GM21576 (cell line): ENCODE results near the gene TARM1.
"Not testable (repeated sequence)": the region's sequence is repeated elsewhere in the genome, so short reads cannot be mapped to it uniquely, and the experiment has no call there.

ENCODE experiments used
- ATAC-seq: cut with Tn5 transposase; IDR thresholded peaks from one replicate; pipeline ENCODE4 v1.9.1; 2021; ENCODE audit warnings: mild to moderate bottlenecking, moderate library complexity; ENCODE audit not compliant: unreplicated experiment

The TARM1 gene

DNA sequence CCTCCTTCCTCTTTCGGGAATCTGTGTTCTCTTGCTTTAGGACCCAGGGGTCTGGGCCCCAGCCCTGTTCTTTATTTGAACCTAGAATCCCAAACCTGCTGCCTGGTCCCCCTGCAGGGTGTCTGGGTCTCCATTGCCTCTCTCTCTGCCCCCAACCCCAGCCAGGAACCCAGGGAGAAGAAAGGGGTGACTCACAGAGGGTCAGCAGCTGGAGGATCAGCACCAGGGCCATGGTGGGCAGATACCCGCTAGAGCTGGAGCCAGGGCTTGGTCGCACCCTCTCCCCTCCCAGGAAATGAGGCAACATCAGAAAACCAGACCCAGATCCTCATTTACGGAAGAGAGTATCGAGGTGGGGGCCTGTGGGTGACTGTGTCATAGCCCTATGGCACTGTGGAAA lies 19.4 kb upstream of the TARM1 start, which contains the start of gene OSCAR:
TSS of gene OSCAR (minus strand) at position 243 of the 400 bp plus-strand sequence. CDS start at position 232, 11 bp downstream.
- no peak for ATAC-seq

DNA sequence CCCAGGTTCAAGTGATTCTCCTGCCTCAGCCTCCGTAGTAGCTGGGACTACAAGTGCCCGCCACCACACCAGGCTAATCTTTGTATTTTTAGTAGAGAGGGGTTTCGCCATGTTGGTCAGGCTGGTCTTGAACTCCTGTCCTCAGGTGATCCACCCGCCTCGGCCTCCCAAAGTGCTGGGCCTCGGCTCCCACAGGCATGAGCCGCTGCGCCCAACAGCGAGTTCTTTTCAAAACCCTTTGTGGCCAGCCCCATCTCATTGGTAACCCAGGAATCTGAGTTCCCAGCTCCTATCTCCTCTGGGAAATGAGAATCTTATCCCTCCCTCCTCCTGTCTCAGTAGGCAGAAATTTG lies 18.7 kb upstream of the TARM1 start:
- not testable (repeated sequence) for ATAC-seq

GRCh38 chr19:54099190-54099902 lies 18.2 kb upstream of the TARM1 start:
- no peak for ATAC-seq

GRCh38 chr19:54096617-54097106 lies 15.5 kb upstream of the TARM1 start:
- ATAC-seq, result no peak

- ATAC-seq, result not testable (repeated sequence)
Measured at GRCh38 chr19:54095859-54096616, 14.9 kb upstream of the TARM1 start.

DNA sequence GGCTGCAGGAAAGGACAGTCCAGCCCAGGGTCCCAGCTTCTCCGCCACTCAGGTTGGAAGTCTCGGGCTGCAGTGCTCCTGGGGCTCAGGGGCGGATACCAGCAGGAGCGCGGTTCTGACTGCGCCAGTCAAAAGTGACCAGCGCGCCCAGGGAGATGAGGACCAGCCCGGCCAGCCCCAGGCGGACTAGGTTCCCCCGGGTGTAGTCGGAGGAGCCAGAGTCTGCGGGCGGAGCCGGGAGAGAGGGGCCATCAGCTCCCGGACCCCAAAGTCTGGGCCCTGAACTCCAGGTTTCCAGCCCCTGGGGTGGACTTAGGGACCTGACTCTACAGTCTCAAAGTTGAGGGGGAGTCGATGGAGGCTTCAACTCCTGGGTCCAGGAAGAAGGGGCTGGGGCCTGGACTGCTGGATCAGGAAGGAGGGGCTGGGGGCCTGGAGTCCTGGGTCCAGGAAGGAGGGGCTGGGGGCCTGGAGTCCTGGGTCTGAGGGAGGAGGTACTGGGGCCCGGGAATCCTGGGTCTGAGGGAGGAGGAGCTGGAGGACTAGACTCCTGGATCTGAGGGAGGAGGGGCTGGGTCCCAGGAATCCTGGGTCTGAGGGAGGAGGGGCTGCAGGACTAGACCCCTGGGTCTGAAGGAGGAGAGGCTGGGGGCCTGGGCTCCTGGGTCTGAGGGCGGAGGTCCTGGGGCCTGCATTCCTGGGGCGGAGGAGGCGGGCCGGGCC lies 14.1 kb upstream of the TARM1 start:
- no peak for ATAC-seq

- no peak for ATAC-seq
Measured at GRCh38 chr19:54094426-54095000, 13.3 kb upstream of the TARM1 start.

DNA sequence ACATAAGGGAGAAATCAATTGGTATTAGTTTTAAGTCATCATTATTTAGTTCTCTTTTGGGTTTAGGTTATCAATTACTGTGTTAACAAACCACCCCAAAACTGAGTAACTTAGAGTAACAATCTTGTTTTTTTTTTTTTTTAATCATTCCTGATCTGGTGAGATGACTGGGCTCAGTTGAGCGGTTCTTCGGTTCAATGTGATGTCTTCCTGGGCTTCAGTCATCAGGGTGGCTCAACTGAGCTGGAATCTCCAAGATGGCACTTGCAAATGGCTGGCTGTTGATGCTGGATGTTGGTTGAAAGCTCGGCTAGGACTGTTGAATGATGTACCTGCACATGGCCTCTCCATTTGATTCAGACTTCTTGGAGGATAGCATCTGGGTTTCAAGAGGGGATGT lies 3.2 kb upstream of the TARM1 start:
- no peak for ATAC-seq

- ATAC-seq, result no peak
Measured at GRCh38 chr19:54077334-54077733, 3.8 kb downstream of the TARM1 start.

GRCh38 chr19:54074851-54075250 lies 6.3 kb downstream of the TARM1 start:
- no peak for ATAC-seq

- ATAC-seq, result no peak
Measured at GRCh38 chr19:54073829-54074228, 7.3 kb downstream of the TARM1 start.

- ATAC-seq, result no peak
Measured at GRCh38 chr19:54069470-54069869, 11.7 kb downstream of the TARM1 start.

- no peak for ATAC-seq
Measured at GRCh38 chr19:54063350-54064116, 17.6 kb downstream of the TARM1 start, which contains the start of gene VSTM1. Gene VSTM1, minus strand, starts transcription at chr19:54063897. Its CDS starts 120 bp downstream, at chr19:54063777.

- no peak for ATAC-seq
Measured at GRCh38 chr19:54062643-54063042, 18.5 kb downstream of the TARM1 start.

DNA sequence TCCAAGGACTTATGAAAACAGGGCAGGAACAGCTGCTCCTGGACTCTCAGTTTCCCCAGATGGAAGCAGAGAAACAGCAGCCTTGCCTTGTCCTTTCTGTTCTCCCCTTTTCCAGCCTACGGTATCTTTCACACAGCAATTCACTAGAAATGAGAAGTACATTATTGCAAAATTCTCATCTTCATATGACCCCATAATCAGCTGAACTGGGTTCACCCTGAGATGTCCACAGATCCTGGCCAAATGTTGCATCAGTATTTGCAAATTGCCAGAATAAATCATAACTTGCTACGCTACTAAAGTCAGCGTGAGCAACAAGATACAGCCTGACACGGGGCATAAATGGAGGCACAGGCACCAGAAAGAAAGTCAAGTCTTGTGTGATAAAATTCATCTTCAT lies 33.5 kb downstream of the TARM1 start:
- no peak for ATAC-seq

DNA sequence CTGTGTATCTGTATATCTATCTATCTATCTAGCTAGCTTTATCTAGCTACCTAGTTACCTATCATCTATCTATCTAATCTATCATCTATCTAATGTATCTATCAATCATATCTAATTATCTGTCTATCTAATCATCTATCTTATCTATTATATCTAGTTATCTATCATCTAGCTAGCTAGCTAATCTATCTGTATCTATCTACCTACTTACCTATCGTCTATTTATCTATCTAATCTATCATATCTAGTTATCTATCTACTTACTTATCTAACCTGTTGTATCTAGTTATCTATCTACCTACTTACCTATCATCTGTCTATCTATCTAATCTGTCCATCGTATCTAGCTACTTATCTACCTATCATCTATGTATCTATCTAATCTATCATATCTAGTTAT lies 35.4 kb downstream of the TARM1 start:
- ATAC-seq, result no peak

DNA sequence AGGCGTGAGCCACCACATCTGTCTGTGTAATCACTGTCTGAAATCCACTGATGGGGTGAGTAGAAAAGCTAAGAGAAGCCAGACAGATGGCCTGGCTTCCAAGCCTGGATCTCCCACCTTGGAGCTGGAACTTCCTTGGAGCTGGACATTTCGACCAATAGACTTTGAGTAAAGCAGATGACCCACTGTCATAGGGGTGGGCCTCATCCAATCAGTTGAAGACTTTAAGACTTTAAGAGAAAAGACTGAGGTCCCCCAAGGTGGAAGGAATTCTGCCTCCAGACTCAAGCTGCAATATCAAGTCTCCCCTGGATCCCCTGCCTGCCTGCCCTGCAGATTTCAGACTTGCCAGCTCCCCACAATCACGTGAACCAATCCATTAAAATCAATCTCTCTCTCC lies 38.2 kb downstream of the TARM1 start:
- ATAC-seq, result no peak

DNA sequence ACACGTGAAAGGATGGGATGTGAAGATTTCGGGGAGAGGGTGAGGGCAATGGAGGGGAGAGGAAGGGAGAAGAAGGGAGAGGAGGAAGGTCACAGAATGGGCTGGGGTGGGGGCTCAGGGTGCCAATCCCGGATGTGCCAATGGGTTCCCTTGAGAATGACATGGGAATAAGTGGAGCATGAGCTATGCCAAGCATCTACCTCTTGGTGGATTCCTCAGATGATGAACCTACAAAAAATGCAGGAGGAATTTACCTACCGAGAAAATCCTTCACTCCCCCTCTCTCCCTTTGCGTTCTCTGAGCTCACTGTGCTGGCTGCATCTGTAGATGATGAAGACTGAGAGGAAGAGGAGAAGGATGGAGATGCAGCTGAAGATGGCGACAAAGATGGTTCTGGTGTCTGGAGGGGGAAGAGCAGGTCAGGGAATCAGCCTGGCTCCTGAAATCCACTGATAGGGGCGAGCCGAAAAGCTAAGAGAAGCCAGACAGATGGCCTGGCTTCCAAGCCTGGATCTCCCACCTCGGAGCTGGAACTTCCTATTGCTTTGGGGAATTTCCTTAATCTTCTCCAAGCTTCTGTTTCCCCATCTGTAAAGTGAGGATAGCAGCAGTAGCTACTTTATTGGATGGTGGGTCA lies 39.1 kb downstream of the TARM1 start:
- no peak for ATAC-seq

DNA sequence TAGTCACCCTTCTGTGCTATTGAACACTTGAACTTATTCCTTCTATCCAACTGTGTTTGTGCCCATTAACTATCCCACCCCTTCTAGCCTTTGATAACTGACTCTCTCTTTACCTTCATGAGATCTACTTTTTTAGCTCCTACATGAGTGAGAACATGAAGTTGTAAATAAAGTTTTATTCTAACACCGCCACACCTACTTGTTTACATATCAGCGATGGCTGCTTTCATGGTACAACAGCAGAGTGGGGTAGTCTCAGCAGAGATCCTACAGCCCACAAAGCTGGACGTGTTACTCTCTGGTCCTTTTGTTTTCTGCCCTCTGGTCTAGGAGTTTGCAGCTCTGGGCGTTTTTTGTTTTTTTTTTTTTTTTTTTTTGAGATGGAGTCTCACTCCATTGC lies 41.2 kb downstream of the TARM1 start:
- ATAC-seq, result no peak

GRCh38 chr19:54036542-54036941 lies 44.6 kb downstream of the TARM1 start:
- not testable (repeated sequence) for ATAC-seq
